Fibroblast of lung (primary cell): ENCODE measurements around the gene MCTP2.

Experiments used
- EZH2 ChIP-seq: IDR thresholded peaks from 2 replicates; pipeline ENCODE4 v1.5.1; 2012; ENCODE audit warnings: low read length, control low read depth, mild to moderate bottlenecking; ENCODE audit errors: missing control alignments
- TF ChIP-seq, protein P1 (sequence below), 2 donors: IDR thresholded peaks in 1 of 2; conservative IDR thresholded peaks in 1 of 2; 1 replicate in 1 of 2; 2 replicates in 1 of 2; pipeline ENCODE4 v1.5.1; 2011 to 2012; ENCODE audit warnings: low read length in 2 of 2, control low read depth in 1 of 2, inconsistent platforms in 1 of 2, low read depth in 1 of 2, mild to moderate bottlenecking in 1 of 2

DNA sequence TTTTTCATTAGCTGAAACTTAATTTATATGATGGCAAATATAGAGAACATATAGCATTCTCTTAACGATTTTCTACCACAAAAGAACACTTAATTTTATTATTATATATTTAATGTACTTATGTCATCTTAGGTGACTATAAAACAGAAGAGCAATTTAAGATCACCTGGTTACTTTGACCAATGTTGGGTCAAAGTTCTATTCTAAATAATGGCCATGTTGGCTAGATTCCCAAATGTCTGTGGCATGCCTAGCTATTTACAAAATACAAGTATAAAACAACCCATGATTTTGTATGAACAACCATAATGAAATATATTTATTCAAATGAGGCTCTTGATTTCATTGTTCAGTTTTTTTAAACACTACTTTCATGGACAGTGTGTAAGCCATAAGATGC is 200.9 kb downstream of the MCTP2 start:
- TF ChIP-seq, protein P1, sequence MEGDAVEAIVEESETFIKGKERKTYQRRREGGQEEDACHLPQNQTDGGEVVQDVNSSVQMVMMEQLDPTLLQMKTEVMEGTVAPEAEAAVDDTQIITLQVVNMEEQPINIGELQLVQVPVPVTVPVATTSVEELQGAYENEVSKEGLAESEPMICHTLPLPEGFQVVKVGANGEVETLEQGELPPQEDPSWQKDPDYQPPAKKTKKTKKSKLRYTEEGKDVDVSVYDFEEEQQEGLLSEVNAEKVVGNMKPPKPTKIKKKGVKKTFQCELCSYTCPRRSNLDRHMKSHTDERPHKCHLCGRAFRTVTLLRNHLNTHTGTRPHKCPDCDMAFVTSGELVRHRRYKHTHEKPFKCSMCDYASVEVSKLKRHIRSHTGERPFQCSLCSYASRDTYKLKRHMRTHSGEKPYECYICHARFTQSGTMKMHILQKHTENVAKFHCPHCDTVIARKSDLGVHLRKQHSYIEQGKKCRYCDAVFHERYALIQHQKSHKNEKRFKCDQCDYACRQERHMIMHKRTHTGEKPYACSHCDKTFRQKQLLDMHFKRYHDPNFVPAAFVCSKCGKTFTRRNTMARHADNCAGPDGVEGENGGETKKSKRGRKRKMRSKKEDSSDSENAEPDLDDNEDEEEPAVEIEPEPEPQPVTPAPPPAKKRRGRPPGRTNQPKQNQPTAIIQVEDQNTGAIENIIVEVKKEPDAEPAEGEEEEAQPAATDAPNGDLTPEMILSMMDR (conservative IDR thresholded peaks at IDR 0.05 in 1 of 2, IDR thresholded peaks at IDR 0.05 in 1 of 2; ENCODE audit: low read depth in 1 of 2, low read length in 2 of 2) = no peak
- no peak for TF ChIP-seq EZH2
